GM12801 (cell line): ENCODE data around the gene ABHD6.

ENCODE experiments used
- TF ChIP-seq, protein P1 (sequence below): IDR thresholded peaks from one replicate; pipeline ENCODE4 v1.5.1; 2011; ENCODE audit warnings: control low read depth; ENCODE audit not compliant: insufficient read length; ENCODE audit errors: extremely low read depth

The ABHD6 gene

GRCh38 chr3:58340594-58341244 lies 103.1 kb downstream of the ABHD6 start:
- TF ChIP-seq, protein P1, sequence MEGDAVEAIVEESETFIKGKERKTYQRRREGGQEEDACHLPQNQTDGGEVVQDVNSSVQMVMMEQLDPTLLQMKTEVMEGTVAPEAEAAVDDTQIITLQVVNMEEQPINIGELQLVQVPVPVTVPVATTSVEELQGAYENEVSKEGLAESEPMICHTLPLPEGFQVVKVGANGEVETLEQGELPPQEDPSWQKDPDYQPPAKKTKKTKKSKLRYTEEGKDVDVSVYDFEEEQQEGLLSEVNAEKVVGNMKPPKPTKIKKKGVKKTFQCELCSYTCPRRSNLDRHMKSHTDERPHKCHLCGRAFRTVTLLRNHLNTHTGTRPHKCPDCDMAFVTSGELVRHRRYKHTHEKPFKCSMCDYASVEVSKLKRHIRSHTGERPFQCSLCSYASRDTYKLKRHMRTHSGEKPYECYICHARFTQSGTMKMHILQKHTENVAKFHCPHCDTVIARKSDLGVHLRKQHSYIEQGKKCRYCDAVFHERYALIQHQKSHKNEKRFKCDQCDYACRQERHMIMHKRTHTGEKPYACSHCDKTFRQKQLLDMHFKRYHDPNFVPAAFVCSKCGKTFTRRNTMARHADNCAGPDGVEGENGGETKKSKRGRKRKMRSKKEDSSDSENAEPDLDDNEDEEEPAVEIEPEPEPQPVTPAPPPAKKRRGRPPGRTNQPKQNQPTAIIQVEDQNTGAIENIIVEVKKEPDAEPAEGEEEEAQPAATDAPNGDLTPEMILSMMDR = no peak

DNA sequence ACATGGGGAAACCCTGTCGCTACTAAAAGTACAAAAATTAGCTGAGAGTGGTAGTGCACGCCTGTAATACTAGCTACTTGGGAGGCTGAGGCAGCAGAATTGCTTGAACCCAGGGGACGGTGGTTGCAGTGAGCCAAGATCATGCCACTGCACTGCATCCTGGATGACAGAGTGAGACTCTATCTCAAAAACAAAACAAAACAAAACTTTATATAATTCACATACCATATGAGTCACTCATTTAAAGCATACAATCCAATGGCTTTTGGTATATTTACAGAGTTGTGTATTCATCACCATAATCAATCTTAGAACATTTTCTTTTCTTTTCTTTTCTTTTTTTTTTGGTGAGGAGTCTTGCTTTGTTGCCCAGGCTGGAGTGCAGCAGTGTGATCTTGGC lies 103.8 kb downstream of the ABHD6 start:
- TF ChIP-seq, protein P1 = no peak

GRCh38 chr3:58342676-58343075 lies 105.1 kb downstream of the ABHD6 start:
- TF ChIP-seq, protein P1 = no peak
